ENCODE data around the gene RBMS1.

The RBMS1 gene

DNA sequence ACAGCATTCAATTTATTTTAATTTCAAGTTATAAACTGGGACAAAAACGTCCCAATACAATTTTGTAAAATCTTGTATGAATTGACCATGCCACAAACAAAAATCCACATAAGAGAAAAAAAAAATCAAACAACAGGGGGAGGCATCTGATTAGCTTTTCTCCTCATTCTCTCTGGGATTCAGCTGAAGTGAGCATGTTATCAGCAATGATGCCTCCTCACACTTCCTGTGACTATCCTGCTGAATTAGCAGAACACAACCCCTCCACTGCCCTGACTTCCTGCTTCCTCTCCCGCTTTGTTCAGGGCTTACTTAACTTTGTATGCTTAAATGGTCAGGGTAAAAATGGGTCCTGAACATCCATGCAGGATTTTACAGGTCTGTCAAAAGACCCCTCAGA lies 161.3 kb downstream of the RBMS1 start:
- DNase-seq (ENCODE audit: low read depth) = no peak

DNA sequence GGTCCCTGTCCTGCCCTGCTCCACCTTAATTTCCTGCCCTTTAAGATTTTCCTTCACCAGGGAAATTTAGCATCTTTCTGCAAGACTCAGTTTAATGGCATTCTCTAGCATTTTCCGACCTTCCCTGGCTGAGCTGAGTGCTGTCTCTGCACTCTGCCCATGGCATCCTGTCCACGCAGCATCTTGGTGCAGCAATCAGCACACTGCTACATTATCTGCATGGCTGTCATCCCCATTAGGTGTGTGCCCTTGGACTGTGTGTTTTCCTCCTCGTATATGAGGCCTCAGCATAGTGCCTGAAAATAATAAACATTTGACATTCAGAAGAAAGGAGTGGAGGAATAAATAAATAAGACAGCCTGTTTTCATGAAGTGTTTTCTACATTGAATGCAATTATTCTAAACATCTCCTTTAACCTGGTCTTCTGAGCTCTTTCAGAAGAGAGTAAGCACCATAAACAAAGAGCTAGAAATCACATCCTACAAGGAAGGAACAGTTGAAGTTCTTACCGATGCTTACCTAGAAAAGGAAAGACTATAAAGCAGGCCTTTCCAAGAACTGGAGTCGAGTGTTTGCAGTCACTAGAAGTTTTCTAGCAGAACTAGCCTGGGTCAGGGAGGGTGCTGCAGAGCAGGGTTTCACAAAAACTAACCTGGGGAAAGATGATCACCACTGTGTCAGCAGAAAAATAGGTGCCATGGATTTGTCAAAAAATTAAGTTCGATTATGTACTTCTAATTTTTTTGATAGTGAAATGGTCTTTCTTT lies 162.2 kb downstream of the RBMS1 start:
- DNase-seq (ENCODE audit: low read depth) = no peak

DNA sequence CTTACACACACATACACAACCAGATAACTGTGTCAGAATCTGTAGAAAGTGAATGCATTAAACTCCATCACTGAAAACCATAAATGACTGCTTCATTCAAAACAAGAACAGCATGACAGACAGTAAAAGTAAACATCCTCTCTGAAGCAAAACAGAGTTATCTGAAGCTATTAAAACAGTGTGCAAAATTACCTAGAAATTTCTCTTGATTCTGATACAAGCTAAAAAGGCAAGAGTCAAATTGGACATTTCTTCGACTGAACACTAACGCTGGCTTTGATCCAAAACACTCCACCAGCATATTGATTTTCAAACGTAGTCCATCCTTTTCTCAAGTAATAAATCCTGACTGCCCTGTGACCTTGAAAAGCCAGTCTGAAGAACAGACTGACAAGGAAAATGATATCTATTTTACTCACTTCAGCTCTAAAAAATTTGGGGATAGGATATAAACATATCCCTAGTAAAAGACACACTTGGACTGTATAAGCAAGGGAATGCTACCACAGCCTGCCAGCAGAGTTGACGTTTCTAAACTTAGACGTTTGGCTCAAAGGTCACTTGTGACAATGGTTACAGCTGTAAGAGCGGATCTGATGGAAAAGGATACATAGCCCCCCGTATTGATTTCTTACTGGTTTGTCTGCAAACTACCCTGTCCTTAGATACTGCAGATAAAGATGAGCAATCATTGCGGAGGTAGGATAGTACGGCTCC lies 164.6 kb downstream of the RBMS1 start:
- no peak for DNase-seq (ENCODE audit: low read depth)

DNA sequence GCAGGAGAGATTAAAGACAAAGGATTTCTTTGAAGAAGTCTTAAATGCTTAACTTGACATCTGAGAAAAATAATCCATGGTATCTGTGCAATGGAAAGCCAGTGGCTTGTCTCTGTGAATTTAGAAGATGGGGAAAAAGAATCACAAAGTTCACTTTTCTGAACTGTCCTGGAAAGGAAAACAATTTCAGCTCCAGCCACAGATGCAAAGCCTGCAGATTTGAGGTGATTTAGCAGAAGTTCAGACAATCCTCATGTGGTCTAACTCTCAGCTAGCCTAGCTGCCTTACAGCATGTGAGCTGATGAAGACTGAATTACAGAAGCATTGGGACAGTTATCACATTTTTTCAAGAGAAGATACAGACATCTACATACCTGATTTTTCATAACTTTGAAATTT lies 166.8 kb downstream of the RBMS1 start:
- DNase-seq (ENCODE audit: low read depth) = no peak

DNA sequence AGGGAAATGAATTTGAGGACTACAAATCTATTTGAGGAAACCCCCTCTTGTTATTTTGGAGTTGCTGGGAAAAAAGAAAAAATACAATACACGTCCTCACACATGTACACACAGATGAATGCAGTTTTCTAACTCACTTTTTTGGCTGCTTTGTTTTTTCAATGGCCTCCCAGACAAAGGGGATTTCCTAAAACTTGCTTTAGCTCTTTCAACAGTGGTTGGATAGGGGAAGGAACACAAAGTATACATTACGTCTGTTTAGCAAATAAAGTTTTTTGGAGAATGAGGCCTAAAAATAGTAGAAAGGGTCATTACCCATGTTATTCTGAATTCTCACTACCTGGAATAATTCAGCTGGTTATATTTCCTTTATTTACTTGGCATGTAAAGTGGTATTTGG lies 168.2 kb downstream of the RBMS1 start:
- DNase-seq (ENCODE audit: low read depth) = no peak

DNA sequence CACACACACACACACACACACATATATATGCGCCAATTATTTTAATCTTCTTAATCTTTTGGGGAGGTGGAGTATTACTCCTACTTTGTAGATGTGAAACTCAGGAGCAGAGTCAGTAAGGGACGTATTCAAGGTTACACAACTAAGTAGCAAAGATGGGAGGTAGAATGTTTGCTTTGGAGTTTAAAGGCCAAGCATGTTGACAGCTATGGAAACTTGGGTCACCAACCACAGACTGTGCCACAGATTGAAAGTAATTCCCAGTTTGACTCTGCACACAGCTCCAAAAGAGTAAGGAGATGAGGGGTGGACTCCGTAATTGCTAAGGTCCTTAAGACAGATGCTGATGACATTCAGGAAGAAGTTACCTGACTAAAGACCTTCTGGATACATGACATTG lies 168.7 kb downstream of the RBMS1 start:
- DNase-seq (ENCODE audit: low read depth) = no peak

DNA sequence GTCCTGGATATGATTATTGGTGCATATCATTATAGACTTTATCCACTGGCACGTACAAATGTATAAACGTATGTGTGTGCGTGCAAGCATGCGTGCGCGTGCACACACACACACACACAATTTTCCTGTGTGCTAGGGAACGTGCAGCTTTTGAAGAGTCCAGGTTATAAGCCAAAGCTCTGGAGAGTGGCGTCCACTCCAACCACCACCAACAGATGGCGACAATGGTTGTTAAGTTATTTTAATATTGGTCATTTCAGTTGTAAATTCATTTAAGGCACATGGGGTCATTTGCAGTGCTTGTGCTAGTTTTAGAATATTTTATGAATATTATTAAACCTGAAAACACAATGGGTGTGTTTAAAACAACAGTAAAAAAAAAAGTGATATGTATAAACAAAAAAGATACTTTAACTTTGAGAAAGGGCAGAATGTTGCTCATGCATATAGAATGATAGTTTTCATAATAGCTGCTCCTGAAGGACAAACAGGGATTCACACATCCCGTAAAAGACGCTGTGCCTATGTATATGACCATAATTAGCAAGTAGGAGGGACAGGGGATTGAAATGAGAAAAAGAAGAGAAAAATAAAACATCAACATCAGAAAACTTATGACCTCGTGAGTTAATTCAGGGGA lies 169.3 kb downstream of the RBMS1 start:
- no peak for DNase-seq (ENCODE audit: low read depth)

DNA sequence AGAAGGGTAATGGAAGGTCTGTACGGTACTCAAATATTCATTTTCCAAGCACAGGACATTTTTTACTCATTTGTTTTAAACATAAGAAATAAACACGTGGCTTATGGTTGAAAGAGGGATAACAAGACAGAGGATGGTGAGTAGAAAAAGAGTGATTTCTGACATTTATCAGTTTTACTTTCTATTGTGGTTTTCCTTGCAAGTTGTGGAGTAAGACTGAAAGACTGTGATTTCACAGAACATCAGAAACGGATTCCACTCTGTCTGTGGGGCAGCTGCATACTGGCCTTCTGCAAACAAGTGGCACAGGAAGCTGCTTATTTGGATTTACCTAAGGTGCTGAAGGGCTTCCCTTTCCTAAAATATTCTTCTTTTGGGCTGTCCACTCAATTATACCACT lies 171.3 kb downstream of the RBMS1 start:
- DNase-seq (ENCODE audit: low read depth) = no peak

DNA sequence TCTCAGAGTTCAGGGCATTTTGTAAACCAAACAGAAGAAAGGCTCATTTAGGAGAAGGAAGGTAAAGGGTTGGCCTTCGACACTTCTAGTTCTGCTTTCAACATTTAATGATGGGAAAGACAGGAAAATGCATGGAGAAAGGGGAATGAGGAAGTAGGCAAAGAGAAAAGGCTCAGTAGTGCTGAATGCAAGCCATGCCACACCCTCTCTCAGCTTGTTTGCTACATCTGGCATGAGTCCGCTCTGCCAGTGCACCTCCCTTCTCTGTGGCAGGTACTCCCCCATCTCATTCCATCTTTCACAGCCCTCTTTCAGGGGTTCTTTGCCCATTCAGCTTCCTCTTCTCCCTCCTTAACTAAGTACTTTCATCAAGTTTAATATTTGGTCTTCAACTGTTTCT lies 172.6 kb downstream of the RBMS1 start:
- no peak for DNase-seq (ENCODE audit: low read depth)

DNA sequence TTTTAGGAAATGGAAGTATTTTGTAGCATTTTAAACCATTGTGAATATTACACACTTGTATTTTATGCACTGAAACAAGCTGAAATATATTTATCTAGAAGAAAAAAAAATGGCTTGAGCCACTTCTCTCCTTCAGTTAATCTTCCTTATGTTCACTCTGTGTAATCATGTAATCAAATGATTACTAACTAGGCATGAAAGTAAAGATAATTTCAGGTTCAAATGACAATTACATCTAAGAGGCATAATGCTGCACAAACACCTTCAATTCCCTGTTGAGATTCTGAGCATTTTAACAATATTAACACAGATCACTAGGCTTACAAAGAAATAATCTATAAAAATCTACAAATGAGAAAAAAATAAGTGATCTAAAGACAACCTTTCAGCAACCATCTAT lies 173.9 kb downstream of the RBMS1 start:
- DNase-seq (ENCODE audit: low read depth) = no peak

DNA sequence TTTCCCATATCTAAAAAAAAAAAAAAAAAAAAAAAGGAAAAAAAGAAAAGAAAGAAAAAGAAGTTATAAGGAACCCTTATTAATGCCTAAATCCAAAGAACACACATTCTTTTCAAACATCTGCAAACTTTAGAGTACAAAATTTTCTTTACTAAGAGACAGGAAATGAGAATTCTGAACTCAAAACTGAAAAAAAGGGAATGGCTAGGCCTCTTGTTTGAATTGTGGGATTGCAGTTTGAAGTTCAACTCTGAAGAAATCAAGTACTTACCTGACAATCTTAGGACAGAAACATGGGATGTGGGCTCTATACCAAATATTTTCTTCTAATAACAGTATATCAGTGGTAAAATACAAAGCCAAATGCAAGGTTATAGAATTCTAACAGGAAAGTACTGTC lies 175.4 kb downstream of the RBMS1 start:
- DNase-seq (ENCODE audit: low read depth) = no peak

DNA sequence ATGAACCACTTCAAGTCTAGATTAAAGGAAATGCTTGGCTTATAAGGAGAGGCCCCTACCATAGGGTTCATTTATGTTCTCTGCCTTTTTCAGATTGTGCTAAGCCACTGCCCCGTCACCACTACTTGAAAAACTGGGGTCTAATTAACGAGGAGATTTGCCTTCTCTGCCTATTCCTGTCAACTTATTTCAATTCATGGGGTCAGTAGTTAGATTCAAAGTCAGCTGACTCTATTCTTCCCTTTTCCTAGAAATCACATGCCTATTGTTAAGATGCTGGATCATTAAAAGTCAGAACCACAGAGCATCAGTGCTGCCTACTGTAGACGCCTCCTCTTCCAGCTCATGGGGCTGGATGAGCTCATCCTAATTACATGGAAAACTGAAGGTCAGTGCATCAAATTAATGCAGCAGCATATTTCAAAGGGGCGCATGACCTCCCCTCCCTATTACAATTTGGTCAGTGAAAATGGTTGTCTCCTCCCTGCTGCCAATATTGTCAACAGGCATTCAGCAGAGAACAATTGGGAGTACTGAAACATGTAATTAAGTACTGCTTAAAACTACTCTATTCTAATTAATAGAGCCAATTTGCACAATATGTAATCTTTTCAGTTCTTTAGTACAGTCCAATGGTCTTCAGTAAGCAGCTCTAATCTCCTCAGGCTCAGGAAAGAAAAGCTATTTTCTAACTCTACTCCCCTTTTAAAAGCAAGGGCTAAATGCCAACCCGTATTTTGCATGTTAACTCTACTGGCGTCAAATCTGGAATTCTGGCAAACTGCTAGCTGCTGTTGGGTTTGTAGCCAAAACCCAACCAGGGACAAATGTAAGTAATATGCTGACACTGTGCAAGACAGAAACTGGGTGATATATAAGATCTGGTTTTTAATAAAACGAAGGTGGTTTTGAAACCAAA lies 176.2 kb downstream of the RBMS1 start:
- no peak for DNase-seq (ENCODE audit: low read depth)

DNA sequence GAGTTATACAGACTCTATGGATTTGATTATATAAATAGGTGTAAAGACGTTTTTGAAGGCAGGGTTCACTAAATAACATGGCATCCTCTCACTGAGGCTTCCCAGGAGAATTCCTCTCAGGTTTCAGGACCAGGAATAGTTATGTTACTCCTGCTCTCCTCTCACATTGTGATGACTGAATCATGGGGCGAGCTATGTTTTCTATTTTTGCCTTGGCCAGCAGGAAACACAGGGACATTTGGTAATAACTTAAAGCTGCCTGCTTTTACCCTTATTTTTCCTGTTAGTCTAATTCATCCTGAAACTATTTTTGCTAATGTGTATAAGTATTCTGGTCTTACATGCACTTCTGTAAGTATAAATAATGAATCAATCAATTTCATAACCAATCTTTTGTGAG lies 178.3 kb downstream of the RBMS1 start:
- DNase-seq (ENCODE audit: low read depth) = no peak

DNA sequence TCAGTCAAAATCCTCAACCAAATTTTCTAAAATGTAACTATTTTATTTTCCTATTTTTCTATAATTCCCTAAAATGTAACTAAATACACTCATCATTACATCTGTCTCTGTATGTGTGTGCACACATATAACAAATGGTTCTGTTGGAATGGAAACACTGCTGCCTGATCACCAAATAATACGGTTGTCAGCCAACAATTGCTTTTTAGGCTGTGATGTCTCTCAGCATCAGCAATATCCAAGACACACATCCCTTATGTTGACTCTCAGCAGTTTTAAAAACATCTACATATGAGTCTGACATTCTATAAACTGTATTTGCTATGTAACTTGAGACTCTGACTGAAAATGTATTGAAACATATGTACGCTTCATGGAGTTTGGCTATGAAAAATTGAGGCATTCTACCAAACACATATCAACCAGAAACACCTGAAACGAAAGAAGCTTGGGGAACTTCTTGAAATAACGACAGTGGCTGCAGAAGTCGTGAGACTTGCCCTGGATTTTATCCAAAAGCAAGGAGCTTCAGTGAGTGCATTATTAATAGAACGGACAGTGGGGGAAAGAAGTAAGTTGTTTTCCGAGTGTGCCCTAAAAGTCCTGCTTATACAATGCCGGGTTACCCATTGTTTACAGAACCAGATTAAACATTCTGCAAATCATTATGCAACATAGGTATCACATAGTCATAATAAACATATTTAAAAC lies 183.3 kb downstream of the RBMS1 start:
- no peak for DNase-seq (ENCODE audit: low read depth)

DNA sequence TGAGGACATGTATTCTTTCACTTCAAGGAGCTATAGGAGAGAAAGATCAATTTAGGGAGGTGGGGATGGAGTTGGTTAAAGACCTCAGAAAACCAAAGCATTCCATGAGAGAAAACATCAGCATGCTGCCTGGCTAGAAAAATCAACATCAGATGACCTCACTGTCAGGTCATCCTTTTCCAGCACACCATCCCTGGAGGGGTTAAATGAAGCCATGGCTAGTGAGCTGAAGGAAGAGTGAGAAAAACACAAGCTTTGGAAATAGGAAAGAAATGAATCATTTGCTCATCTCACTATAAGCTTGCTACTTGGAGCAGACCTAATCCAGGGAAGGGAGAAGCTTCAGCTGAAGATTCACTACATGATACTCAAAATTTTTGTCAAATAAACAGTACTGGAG lies 184.0 kb downstream of the RBMS1 start:
- no peak for DNase-seq (ENCODE audit: low read depth)

DNA sequence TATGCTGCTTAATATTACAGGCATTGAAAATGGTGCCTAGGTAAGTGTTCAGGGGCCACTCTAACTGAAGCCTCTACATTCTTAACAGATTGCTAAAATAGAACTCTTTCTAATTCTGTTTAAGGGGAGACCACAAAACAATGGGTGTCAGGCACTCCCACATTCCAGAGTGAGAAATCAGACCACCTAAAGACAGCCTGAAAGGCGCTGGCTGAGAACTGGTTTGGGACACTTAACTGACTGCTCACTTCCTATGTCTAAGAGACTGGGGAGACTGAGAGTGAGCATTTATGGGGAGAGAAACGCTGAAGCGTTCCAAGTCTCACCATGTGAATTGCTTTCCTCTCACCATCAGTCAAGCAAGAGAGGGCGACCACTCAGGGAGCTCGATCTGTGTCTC lies 184.7 kb downstream of the RBMS1 start:
- peak; percentile 49 for DNase-seq (ENCODE audit: low read depth)

DNA sequence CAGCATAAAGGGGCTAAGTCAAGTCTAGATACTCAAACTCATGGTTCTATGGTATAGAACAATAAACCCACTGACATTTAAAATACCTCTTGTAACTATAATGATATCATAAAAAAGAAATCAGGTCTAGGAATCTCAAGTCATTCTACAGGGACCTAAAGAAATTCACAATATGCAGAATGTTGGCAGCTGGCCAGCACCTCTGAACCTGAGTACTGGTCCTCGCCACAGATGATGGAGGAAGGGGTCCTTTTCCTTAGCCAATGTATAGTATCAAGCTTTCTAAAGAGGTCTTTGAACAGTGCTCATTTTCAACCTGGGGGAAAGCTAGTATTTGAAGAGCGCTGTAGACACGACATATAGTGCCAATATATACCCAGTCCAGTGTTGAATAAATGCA lies 185.1 kb downstream of the RBMS1 start:
- DNase-seq (ENCODE audit: low read depth) = no peak

DNA sequence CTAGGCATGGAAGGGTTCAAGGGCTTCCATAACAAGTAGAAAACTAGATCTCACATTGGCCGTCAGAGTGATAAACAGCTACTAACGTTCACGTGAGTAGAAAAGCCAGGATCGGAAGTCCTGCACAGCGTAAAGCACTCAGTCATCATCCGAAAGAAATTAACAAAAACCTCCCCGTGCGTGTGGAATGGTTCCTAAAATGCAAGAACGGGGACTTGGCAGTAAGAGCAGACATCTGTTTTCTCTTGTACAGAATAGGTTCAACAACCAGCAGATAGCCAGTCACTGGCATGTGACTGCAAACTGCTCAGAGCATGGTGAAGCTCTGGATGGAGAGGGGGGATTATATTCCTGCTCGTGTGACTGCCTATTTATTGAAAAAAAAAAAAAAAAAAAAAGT lies 186.6 kb downstream of the RBMS1 start:
- no peak for DNase-seq (ENCODE audit: low read depth)

DNA sequence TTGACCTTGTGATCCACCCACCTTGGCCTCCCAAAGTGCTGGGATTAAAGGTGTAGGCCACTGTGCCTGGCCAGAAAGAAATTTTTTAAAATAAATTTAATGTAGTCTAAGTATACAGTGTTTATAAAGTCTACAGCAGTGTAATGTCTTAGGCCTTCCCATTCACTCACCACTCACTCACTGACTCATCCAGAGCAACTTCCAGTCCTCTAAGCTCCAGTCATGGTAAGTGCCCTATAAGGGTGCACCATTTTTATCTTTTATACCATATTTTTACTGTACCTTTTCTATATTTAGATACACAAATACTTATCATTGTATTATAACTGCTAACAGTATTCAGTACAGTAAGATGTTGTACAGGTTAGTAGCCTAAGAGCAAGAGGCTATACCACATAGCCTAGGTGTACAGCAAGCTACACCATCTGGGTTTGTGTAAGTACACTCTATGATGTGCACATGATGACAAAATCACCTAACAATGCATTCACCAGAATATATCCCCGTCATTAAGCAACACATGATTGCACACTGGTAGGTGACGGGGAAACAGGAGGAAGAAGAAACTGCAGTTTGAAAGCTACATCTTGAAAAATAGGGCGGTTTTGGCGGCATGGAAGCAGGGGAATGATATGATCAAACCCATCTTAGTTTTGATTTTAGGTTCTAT lies 188.4 kb downstream of the RBMS1 start:
- no peak for DNase-seq (ENCODE audit: low read depth)

DNA sequence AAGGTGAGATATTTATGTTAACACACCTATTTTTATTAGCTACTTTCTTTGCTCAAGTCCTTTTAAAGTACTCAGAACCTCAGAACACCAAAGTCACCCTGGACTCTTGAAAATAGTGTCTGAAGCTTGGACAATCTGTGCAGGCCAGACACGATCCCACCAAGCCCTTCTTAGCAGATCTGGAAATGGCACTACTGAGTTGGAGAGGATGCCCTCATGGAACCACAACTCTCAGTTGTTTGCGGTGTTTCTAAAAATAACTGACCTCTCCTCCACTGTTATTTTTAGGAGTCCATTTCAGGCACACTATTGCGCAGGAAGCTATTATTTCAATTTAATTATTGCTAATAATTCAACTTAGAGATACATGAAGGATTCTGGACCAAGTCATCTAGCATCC lies 190.1 kb downstream of the RBMS1 start:
- no peak for DNase-seq (ENCODE audit: low read depth)

DNA sequence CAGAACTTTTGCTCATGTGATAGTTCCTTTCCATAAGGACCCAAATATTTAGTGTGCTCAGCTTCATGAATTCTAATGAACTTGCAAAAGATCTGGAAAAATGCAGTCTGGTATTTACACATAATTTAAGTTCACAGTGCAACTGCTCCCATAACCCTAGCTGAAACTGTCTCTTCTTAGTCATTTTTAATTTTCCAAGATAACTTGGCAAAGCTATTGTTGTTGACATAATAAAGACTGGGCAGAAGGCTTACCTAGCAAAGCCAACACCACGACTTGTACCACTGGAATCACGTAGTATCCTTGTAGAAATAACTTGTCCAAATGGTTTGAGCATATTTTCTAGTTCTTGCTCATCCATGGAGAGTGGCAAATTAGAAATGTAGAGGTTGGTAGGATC lies 190.5 kb downstream of the RBMS1 start:
- DNase-seq (ENCODE audit: low read depth) = no peak

All from HS-27A (cell line).